Measurements from ENCODE around the gene KLHL3. TPM values are rescaled to one million over a fixed set of nuclear protein-coding genes. Genes with fewer than 3 reads are reported as not detected.

KLHL3 gene
- total and polyA plus RNA-seq, 4 donors: 1.0 to 14.2 (median 4.4) TPM

- 31 to 70% methylated on average over 3 of the region's 3 CpGs for WGBS, 2 donors
- no peak overlapping the region for H3K4me3 ChIP-seq
- DNase-seq (peak in 1 of 3 donors; percentile 28), ATAC-seq (ENCODE audit: insufficient read depth, low FRiP score) (no peak)
- H3K36me3 ChIP-seq (ENCODE audit: control insufficient read depth in 4 of 4, insufficient read depth in 4 of 4, low read length in 4 of 4): peaks cover 0 to 21% (median 7%) of the 10 kb centered on the region in 4 donors
- no peaks in the 10 kb centered on the region for H3K27me3 ChIP-seq (ENCODE audit: control insufficient read depth in 3 of 3, insufficient read depth in 3 of 3, low read length in 2 of 3)
- TF ChIP-seq CTCF (IDR thresholded peaks at IDR 0.05; ENCODE audit: control extremely low read depth, extremely low read depth): no peak
- H3K9me3 ChIP-seq (ENCODE audit: control insufficient read depth in 4 of 4, insufficient read depth in 3 of 4, low read length in 3 of 4): no peaks in the 10 kb centered on the region
- no peak overlapping the region for H3K9ac ChIP-seq (ENCODE audit: insufficient read depth in 1 of 2, low read length in 2 of 2)
- H3K27ac ChIP-seq (ENCODE audit: low read depth in 1 of 2, low read length in 1 of 2): no peak overlapping the region
- H3K4me1 ChIP-seq (ENCODE audit: control insufficient read depth in 5 of 5, insufficient read depth in 5 of 5, low read length in 5 of 5): peaks cover 0 to 10% (median 2%) of the 10 kb centered on the region in 5 donors
Measured at GRCh38 chr5:137627293-137627692, 108.6 kb downstream of the KLHL3 start.

GRCh38 chr5:137624786-137625349, 111.0 kb downstream of the KLHL3 start:
- ATAC-seq (ENCODE audit: insufficient read depth, low FRiP score) (no peak), DNase-seq (no peak)
- H3K36me3 ChIP-seq (ENCODE audit: control insufficient read depth in 4 of 4, insufficient read depth in 4 of 4, low read length in 4 of 4): peaks cover 0 to 23% (median 12%) of the 10 kb centered on the region in 4 donors
- TF ChIP-seq CTCF (IDR thresholded peaks at IDR 0.05; ENCODE audit: control extremely low read depth, extremely low read depth): no peak
- no peaks in the 10 kb centered on the region for H3K27me3 ChIP-seq (ENCODE audit: control insufficient read depth in 3 of 3, insufficient read depth in 3 of 3, low read length in 2 of 3)
- no peaks in the 10 kb centered on the region for H3K9me3 ChIP-seq (ENCODE audit: control insufficient read depth in 4 of 4, insufficient read depth in 3 of 4, low read length in 3 of 4)
- WGBS, 2 donors: 82 to 85% methylated on average over 5 of the region's 5 CpGs
- peaks cover 0 to 18% (median 3%) of the 10 kb centered on the region in 5 donors for H3K4me1 ChIP-seq (ENCODE audit: control insufficient read depth in 5 of 5, insufficient read depth in 5 of 5, low read length in 5 of 5)
- H3K4me3 ChIP-seq: no peak overlapping the region
- H3K9ac ChIP-seq (ENCODE audit: insufficient read depth in 1 of 2, low read length in 2 of 2): no peak overlapping the region
- H3K27ac ChIP-seq (ENCODE audit: low read depth in 1 of 2, low read length in 1 of 2): peak overlapping the region in 1 of 2 donors; percentile 17

DNA sequence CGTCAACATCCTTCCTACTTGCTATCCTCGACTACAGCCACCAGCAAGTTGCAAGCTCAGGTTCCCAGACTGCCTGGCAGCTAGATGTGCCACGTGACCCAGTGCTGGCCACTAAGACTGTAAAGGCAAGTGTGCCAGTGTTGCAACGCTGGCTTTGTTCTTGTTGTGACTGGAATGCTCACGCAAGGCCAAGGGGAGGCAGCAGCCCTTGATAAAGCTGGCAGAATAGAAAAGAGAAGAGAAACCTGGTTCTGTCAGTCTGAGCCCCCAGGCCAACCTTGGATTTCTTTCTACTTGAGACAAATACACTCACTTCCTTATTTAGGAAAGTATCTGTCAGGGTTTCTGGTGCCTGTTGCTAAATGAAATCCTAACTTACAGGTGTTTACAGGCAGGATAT, 113.0 kb downstream of the KLHL3 start:
- Histone ChIP-seq H3K4me3 (no peak overlapping the region), H3K4me1 (ENCODE audit: control insufficient read depth in 5 of 5, insufficient read depth in 5 of 5, low read length in 5 of 5) (peaks cover 0 to 21% (median 0%) of the 10 kb centered on the region in 5 donors), H3K9ac (ENCODE audit: insufficient read depth in 1 of 2, low read length in 2 of 2) (no peak overlapping the region), H3K36me3 (ENCODE audit: control insufficient read depth in 4 of 4, insufficient read depth in 4 of 4, low read length in 4 of 4) (peaks cover 0 to 16% (median 7%) of the 10 kb centered on the region in 4 donors), H3K9me3 (ENCODE audit: control insufficient read depth in 4 of 4, insufficient read depth in 3 of 4, low read length in 3 of 4) (no peaks in the 10 kb centered on the region), H3K27me3 (ENCODE audit: control insufficient read depth in 3 of 3, insufficient read depth in 3 of 3, low read length in 2 of 3) (no peaks in the 10 kb centered on the region), H3K27ac (ENCODE audit: low read depth in 1 of 2, low read length in 1 of 2) (peak overlapping the region in 1 of 2 donors; percentile 89)
- ATAC-seq (ENCODE audit: insufficient read depth, low FRiP score) (no peak), DNase-seq (peak in 1 of 3 donors; percentile 43)
- TF ChIP-seq CTCF (IDR thresholded peaks at IDR 0.05; ENCODE audit: control extremely low read depth, extremely low read depth): no peak
- WGBS, 2 donors: 61 to 68% methylated on average over 5 of the region's 5 CpGs

Measured in lung (tissue), 12 donors.